Smooth muscle cell (in vitro differentiated cells): ENCODE results near the gene NFIA. TPM values are rescaled to one million over a fixed set of nuclear protein-coding genes. Genes with fewer than 3 reads are reported as not detected.

ENCODE experiments used
- DNase-seq: peaks from one replicate; lab custom pipeline; 2025; ENCODE audit not compliant: unreplicated experiment; lab: John Stamatoyannopoulos, UW
- H2AFZ ChIP-seq: fragments of 200-600 bp; sonication (generic); 2 replicates; pipeline ENCODE4 v1.6.0; 2016; ENCODE audit warnings: antibody characterized with exemption, low read depth, mild to moderate bottlenecking
- H3F3A ChIP-seq: fragments of 200-600 bp; sonication (generic); 2 replicates; pipeline ENCODE4 v1.6.0; 2017; ENCODE audit warnings: antibody characterized with exemption, low read depth
- H3K27ac ChIP-seq: fragments of 200-600 bp; sonication (generic); 2 replicates; pipeline ENCODE4 v1.5.1; 2016; ENCODE audit warnings: low read depth, mild to moderate bottlenecking
- H3K27me3 ChIP-seq: fragments of 200-600 bp; sonication (generic); 2 replicates; pipeline ENCODE4 v1.6.1; 2016; ENCODE audit warnings: low read depth, mild to moderate bottlenecking
- H3K36me3 ChIP-seq: fragments of 200-600 bp; sonication (generic); 2 replicates; pipeline ENCODE4 v1.5.1; 2016; ENCODE audit warnings: low read depth
- H3K4me1 ChIP-seq: fragments of 200-600 bp; sonication (generic); 2 replicates; pipeline ENCODE4 v1.5.1; 2016; ENCODE audit warnings: low read depth
- H3K4me2 ChIP-seq: fragments of 200-600 bp; sonication (generic); 2 replicates; pipeline ENCODE4 v1.6.0; 2016; ENCODE audit warnings: mild to moderate bottlenecking
- H3K4me3 ChIP-seq: fragments of 200-600 bp; sonication (generic); 2 replicates; pipeline ENCODE4 v1.5.1; 2016; ENCODE audit warnings: mild to moderate bottlenecking
- H3K79me2 ChIP-seq: fragments of 200-600 bp; sonication (generic); 2 replicates; pipeline ENCODE4 v1.6.0; 2016; ENCODE audit warnings: low read depth, mild to moderate bottlenecking
- H3K9ac ChIP-seq: fragments of 200-600 bp; sonication (generic); 2 replicates; pipeline ENCODE4 v1.6.0; 2016; ENCODE audit warnings: low read depth
- H3K9me3 ChIP-seq: fragments of 200-600 bp; sonication (generic); replicated peaks from 2 replicates; pipeline ENCODE4 v1.5.1; 2016; ENCODE audit warnings: low read depth
- H4K20me1 ChIP-seq: fragments of 200-600 bp; sonication (generic); 2 replicates; pipeline ENCODE4 v1.6.0; 2016; ENCODE audit warnings: low read depth
- WGBS: methylation state at CpG from one replicate; pipeline ENCODE4 v1.1.7; 2016; ENCODE audit warnings: low lambda C conversion rate; 5-methylcytosine and 5-hydroxymethylcytosine counted together
- polyA plus RNA-seq: library from polyadenylated mRNA; unstranded; fragments of >200 nt; fragmentation: Nextera tagmentation; extraction: Ambion mirVana; gene quantifications from 2 replicates; pipeline ENCODE4 v1.2.1, GENCODE V29; 2016
- total RNA-seq: library from RNA; depleted of rRNA; stranded (reverse); fragments of >200 nt; gene quantifications from 2 replicates; pipeline ENCODE4 v1.2.3, GENCODE V29; 2014
- TF ChIP-seq, protein P1 (sequence below): fragments of 200-600 bp; sonication (generic); IDR thresholded peaks from 2 replicates; pipeline ENCODE4 v1.5.1; 2017; ENCODE audit warnings: borderline replicate concordance, mild to moderate bottlenecking, antibody characterized with exemption; ENCODE audit not compliant: insufficient read depth, poor library complexity, severe bottlenecking

Gene NFIA
- total and polyA plus RNA-seq, 2 experiments from 2014 or later: 5.0 to 6.2 TPM

DNA sequence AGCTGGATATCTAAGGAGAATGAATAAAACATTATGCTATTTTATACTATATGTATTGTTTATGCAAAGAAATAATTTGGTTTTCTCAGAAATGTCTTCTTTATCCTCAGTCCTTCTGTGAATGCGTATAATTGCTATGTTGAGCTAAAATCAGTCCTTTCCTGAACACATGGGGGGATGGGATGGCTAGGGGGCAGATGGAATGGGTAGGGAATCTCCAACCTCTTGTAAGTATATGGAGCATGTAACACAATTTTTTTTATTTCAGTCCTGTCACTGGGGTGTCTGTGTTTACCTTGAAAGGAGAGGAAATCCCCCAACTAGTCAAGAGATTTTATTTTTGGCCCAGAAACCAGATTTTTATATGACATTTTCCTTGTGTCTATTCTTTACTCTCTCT lies 291.8 kb downstream of the NFIA start:
- 93% methylated on average over 1 of the region's 1 CpG for WGBS
- H3F3A ChIP-seq: no peaks in the 10 kb centered on the region
- H3K4me3 ChIP-seq: no peak overlapping the region
- H4K20me1 ChIP-seq: no peaks in the 10 kb centered on the region
- H3K9me3 ChIP-seq: no peaks in the 10 kb centered on the region
- H3K36me3 ChIP-seq: no peaks in the 10 kb centered on the region
- no peak overlapping the region for H3K27ac ChIP-seq
- H3K4me2 ChIP-seq: no peak overlapping the region
- H3K27me3 ChIP-seq: no peaks in the 10 kb centered on the region
- no peak overlapping the region for H2AFZ ChIP-seq
- DNase-seq: no peak
- no peaks in the 10 kb centered on the region for H3K79me2 ChIP-seq
- H3K4me1 ChIP-seq: no peaks in the 10 kb centered on the region
- TF ChIP-seq, protein P1, sequence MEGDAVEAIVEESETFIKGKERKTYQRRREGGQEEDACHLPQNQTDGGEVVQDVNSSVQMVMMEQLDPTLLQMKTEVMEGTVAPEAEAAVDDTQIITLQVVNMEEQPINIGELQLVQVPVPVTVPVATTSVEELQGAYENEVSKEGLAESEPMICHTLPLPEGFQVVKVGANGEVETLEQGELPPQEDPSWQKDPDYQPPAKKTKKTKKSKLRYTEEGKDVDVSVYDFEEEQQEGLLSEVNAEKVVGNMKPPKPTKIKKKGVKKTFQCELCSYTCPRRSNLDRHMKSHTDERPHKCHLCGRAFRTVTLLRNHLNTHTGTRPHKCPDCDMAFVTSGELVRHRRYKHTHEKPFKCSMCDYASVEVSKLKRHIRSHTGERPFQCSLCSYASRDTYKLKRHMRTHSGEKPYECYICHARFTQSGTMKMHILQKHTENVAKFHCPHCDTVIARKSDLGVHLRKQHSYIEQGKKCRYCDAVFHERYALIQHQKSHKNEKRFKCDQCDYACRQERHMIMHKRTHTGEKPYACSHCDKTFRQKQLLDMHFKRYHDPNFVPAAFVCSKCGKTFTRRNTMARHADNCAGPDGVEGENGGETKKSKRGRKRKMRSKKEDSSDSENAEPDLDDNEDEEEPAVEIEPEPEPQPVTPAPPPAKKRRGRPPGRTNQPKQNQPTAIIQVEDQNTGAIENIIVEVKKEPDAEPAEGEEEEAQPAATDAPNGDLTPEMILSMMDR: no peak
- no peak overlapping the region for H3K9ac ChIP-seq

- H3K4me2 ChIP-seq: no peak overlapping the region
- H3F3A ChIP-seq: no peaks in the 10 kb centered on the region
- no peaks in the 10 kb centered on the region for H3K27me3 ChIP-seq
- H2AFZ ChIP-seq: no peak overlapping the region
- no peaks in the 10 kb centered on the region for H3K79me2 ChIP-seq
- H3K4me1 ChIP-seq: no peaks in the 10 kb centered on the region
- no peaks in the 10 kb centered on the region for H3K9me3 ChIP-seq
- no peaks in the 10 kb centered on the region for H4K20me1 ChIP-seq
- no peaks in the 10 kb centered on the region for H3K36me3 ChIP-seq
- TF ChIP-seq, protein P1: no peak
- DNase-seq: no peak
- no peak overlapping the region for H3K9ac ChIP-seq
- H3K27ac ChIP-seq: no peak overlapping the region
- WGBS: 91% methylated on average over 3 of the region's 3 CpGs
- H3K4me3 ChIP-seq: no peak overlapping the region
These were observed 292.9 kb downstream of the NFIA start for GRCh38 chr1:61375082-61375880.

DNA sequence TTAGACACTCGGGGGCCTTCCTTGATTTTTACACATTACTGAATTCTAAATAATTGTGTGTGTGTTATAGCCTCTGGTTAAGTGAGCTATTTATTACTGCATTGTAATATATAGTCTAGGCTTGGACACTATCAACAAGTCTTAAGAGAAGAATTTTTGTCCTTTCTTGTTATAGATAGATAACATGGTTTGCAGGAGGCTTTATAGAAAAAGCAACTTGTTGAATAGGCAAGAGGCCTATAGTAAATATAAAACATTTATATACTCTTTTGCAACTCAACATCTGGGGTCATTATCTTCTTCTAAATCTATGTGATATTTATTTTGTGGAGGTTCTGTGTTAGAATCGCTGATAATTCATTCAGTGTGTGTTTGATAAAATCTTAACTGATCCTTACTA lies 293.8 kb downstream of the NFIA start:
- H3K9ac ChIP-seq: no peak overlapping the region
- no peak overlapping the region for H2AFZ ChIP-seq
- H3K27me3 ChIP-seq: no peaks in the 10 kb centered on the region
- TF ChIP-seq, protein P1: no peak
- H3K4me1 ChIP-seq: no peaks in the 10 kb centered on the region
- no peak overlapping the region for H3K4me2 ChIP-seq
- no peak overlapping the region for H3K27ac ChIP-seq
- no peaks in the 10 kb centered on the region for H3K36me3 ChIP-seq
- H3K79me2 ChIP-seq: no peaks in the 10 kb centered on the region
- no peak for DNase-seq
- no peaks in the 10 kb centered on the region for H4K20me1 ChIP-seq
- no peaks in the 10 kb centered on the region for H3K9me3 ChIP-seq
- WGBS: 90% methylated on average over 2 of the region's 2 CpGs
- H3F3A ChIP-seq: no peaks in the 10 kb centered on the region
- H3K4me3 ChIP-seq: no peak overlapping the region

DNA sequence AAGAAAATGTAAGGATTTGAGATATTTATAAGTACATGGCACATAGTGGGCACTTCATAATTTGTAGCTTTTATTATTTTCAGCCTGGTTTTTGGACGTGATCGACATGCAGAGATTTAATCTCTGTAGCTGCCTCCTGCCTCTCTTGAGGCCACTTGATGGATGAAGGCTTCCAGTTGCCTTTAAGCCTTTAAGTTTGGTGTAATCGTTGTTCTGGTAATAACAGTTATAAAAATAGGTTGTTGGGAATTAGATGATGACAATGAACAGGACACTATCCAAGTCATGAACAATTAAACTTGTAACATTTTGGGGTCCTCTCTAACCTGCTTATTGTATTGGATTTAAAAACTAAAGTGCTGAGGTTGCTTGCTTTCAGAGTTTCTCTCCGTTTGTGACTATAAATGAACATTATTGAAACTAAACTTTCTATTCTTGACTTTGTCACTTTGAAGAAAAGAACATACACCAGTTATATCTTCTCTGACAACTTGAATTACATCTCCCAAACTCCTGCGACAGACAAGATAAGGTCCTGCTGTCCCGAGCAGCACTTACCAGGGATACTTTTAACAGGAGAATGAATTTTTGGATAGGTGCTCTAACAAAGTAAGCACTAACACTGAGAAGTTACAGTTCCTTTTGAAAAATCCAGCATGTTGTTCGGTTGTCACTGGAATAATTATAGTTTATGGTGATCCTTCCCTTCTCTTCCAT lies 295.0 kb downstream of the NFIA start:
- Histone ChIP-seq H3K79me2 (no peaks in the 10 kb centered on the region), H3K4me3 (no peak overlapping the region), H3K4me1 (no peaks in the 10 kb centered on the region), H3K9me3 (no peaks in the 10 kb centered on the region), H3K4me2 (no peak overlapping the region), H4K20me1 (no peaks in the 10 kb centered on the region), H3F3A (no peaks in the 10 kb centered on the region), H3K27me3 (no peaks in the 10 kb centered on the region), H3K36me3 (no peaks in the 10 kb centered on the region), H2AFZ (no peak overlapping the region), H3K27ac (no peak overlapping the region), H3K9ac (no peak overlapping the region)
- WGBS: 65% methylated on average over 7 of the region's 7 CpGs
- DNase-seq: no peak
- TF ChIP-seq, protein P1: no peak
